K562 (cell line): ENCODE results near the gene DDIT3. TPM values are rescaled to one million over a fixed set of nuclear protein-coding genes. Genes with fewer than 3 reads are reported as not detected.

Experiments
- ATAC-seq: fragments of 200-7000 bp; cut with Tn5 transposase; 3 replicates; pipeline ENCODE4 v1.9.1; 2020; ENCODE audit warnings: moderate library complexity
- BruUV-seq: library from RNA; stranded (reverse); fragments of 400-500 nt; replicated peaks from 2 replicates; lab custom pipeline; 2021; lab: Mats Ljungman, UMichigan
- CTCF ChIA-PET: fragments of 300-600 bp; formaldehyde crosslinking; extraction: SDS; loops from one replicate; lab custom pipeline; 2021; ENCODE audit warnings: low intra/inter-chr PET ratio; lab: Yijun Ruan, JAX
- POLR2A ChIA-PET: fragments of 300-600, 350-650 bp; sonication (Branson Sonifier 250); formaldehyde crosslinking; extraction: SDS; loops from one replicate; lab custom pipeline; 2021; ENCODE audit warnings: antibody characterized with exemption, inconsistent platforms; lab: Yijun Ruan, JAX
- DNase-seq, 4 experiments: peaks; one replicate each; pipeline versions ENCODE4 v3.0.0 to v3.0.0-alpha.2; 2011 to 2018; ENCODE audit warnings: low spot score in 3 of 4, mixed read lengths in 3 of 4; ENCODE audit errors: extremely low read depth in 1 of 4
- FAIRE-seq: peaks from 2 replicates; lab custom pipeline; 2011; peaks lifted over from hg19 to GRCh38; lab: Jason Lieb, UNC
- H2AFZ ChIP-seq: 2 replicates; pipeline ENCODE4 v1.6.0; 2011; ENCODE audit warnings: low read depth, low read length, control low read depth, inconsistent platforms
- H3K27ac ChIP-seq: fragments of 200-600 bp; 3 replicates; pipeline ENCODE4 v1.8.0; 2011; ENCODE audit warnings: low read depth, mild to moderate bottlenecking, control low read depth, inconsistent platforms, low read length, moderate library complexity, mixed read lengths; ENCODE audit errors: extremely low read depth
- H3K27me3 ChIP-seq, 2 experiments: fragments of 300-600 bp in 1 of 2; 2 replicates in 1 of 2; 3 replicates in 1 of 2; pipeline versions ENCODE4 v1.6.0 to v1.8.0; 2011; ENCODE audit warnings: inconsistent platforms in 2 of 2, low read length in 2 of 2, mild to moderate bottlenecking in 1 of 2, mixed read lengths in 1 of 2, moderate library complexity in 1 of 2; ENCODE audit not compliant: control insufficient read depth in 2 of 2, insufficient read depth in 2 of 2
- H3K36me3 ChIP-seq: fragments of 300-600 bp; 3 replicates; pipeline ENCODE4 v1.8.0; 2011; ENCODE audit warnings: mild to moderate bottlenecking, low read length, inconsistent platforms; ENCODE audit not compliant: control insufficient read depth, insufficient read depth
- H3K4me1 ChIP-seq, 2 experiments: fragments of 200-600 bp in 1 of 2; replicated peaks in 1 of 2; 2 replicates in 1 of 2; 3 replicates in 1 of 2; pipeline versions ENCODE4 v1.5.1 to v1.8.0; 2011; ENCODE audit warnings: inconsistent platforms in 2 of 2, low read length in 2 of 2, mild to moderate bottlenecking in 1 of 2, mixed read lengths in 1 of 2, moderate library complexity in 1 of 2; ENCODE audit not compliant: control insufficient read depth in 2 of 2, insufficient read depth in 2 of 2
- H3K4me2 ChIP-seq: 2 replicates; pipeline ENCODE4 v1.6.1; 2011; ENCODE audit warnings: low read length, control low read depth, inconsistent platforms, mixed read lengths; ENCODE audit not compliant: insufficient read depth
- H3K4me3 ChIP-seq: fragments of 200-600 bp; sonication (generic), shearing (Covaris generic); 2 replicates; pipeline ENCODE4 v1.5.1; 2016; ENCODE audit warnings: control low read depth, inconsistent platforms
- H3K79me2 ChIP-seq: fragments of 200-600 bp; 3 replicates; pipeline ENCODE4 v1.8.0; 2011; ENCODE audit warnings: low read length, inconsistent platforms; ENCODE audit not compliant: control insufficient read depth, insufficient read depth
- H3K9ac ChIP-seq, 2 experiments: 2 replicates each; pipeline versions ENCODE4 v1.6.0 to v1.6.1; 2011; ENCODE audit warnings: low read depth in 2 of 2, low read length in 2 of 2, control low read depth in 1 of 2, inconsistent platforms in 1 of 2, mild to moderate bottlenecking in 1 of 2, mixed read lengths in 1 of 2; ENCODE audit not compliant: insufficient read depth in 1 of 2
- H3K9me1 ChIP-seq: one replicate; pipeline ENCODE4 v1.6.0; 2011; ENCODE audit warnings: inconsistent platforms, mild to moderate bottlenecking, low read length, moderate library complexity; ENCODE audit not compliant: control insufficient read depth, insufficient read depth
- H3K9me3 ChIP-seq: replicated peaks from 2 replicates; pipeline ENCODE4 v1.5.1; 2011; ENCODE audit warnings: low read depth, low read length, inconsistent platforms; ENCODE audit not compliant: control insufficient read depth, insufficient read depth
- H4K20me1 ChIP-seq: replicated peaks from 2 replicates; pipeline ENCODE4 v1.6.1; 2011; ENCODE audit warnings: low read length, inconsistent platforms, mixed read lengths; ENCODE audit not compliant: control insufficient read depth, insufficient read depth
- C11orf30 ChIP-seq: fragments of 450-650 bp; IDR thresholded peaks from 2 replicates; pipeline ENCODE4 v1.6.1; 2016; ENCODE audit warnings: low read depth, mild to moderate bottlenecking
- DLX4 ChIP-seq: fragments of 250-450 bp; sonication (Bioruptor Pico); IDR thresholded peaks from 2 replicates; pipeline ENCODE4 v1.6.1; 2021; ENCODE audit warnings: mild to moderate bottlenecking
- HMBOX1 ChIP-seq: sonication (generic); IDR thresholded peaks from 2 replicates; pipeline ENCODE4 v1.6.1; 2016
- MAFF ChIP-seq: IDR thresholded peaks from 2 replicates; pipeline ENCODE4 v1.6.1; 2012; ENCODE audit warnings: low read length, improper control_type of control experiment
- PHB2 ChIP-seq: fragments of 450-650 bp; IDR thresholded peaks from 2 replicates; pipeline ENCODE4 v1.6.1; 2017; ENCODE audit warnings: low read depth
- POLR2A ChIP-seq: fragments of 450-650 bp; conservative IDR thresholded peaks from 2 replicates; pipeline ENCODE4 v1.6.1; 2016
- POLR2AphosphoS2 ChIP-seq: IDR thresholded peaks from 2 replicates; pipeline ENCODE4 v1.6.1; 2012; ENCODE audit warnings: low read length, improper control_type of control experiment
- POLR2AphosphoS5 ChIP-seq: IDR thresholded peaks from 2 replicates; pipeline ENCODE4 v1.6.1; 2011; ENCODE audit warnings: mild to moderate bottlenecking, low read depth, low read length, moderate library complexity; ENCODE audit not compliant: control insufficient read depth, insufficient read depth
- SUPT5H ChIP-seq: fragments of 450-650 bp; IDR thresholded peaks from 2 replicates; pipeline ENCODE4 v1.6.1; 2016
- TAF9B ChIP-seq: fragments of 450-650 bp; IDR thresholded peaks from 2 replicates; pipeline ENCODE4 v1.6.1; 2018; ENCODE audit warnings: mild to moderate bottlenecking; ENCODE audit not compliant: partially characterized antibody
- ZBTB5 ChIP-seq: fragments of 450-650 bp; IDR thresholded peaks from 2 replicates; pipeline ENCODE4 v1.6.1; 2017; ENCODE audit warnings: antibody characterized with exemption
- ZNF253 ChIP-seq: fragments of 250-450 bp; sonication (Bioruptor Pico); conservative IDR thresholded peaks from 2 replicates; pipeline ENCODE4 v1.6.1; 2021; ENCODE audit warnings: mild to moderate bottlenecking
- ZSCAN32 ChIP-seq: fragments of 450-650 bp; formaldehyde crosslinking; IDR thresholded peaks from 2 replicates; pipeline ENCODE4 v1.4.0; 2020; ENCODE audit warnings: mild to moderate bottlenecking, moderate library complexity
- WGBS: fragments of 100-300 bp; shearing (Covaris generic); methylation state at CpG from one replicate; pipeline ENCODE4 v1.1.6; 2016; ENCODE audit warnings: low coverage, mixed read lengths; ENCODE audit not compliant: insufficient coverage; ENCODE audit errors: missing lambda C conversion rate; 5-methylcytosine and 5-hydroxymethylcytosine counted together
- in situ Hi-C: fragments of 300-500 bp; cut with MboI; formaldehyde crosslinking; loops from 4 replicates; pipeline ENCODE4 v1.15.0; 2018; ENCODE audit warnings: inconsistent platforms, mixed read lengths
- intact Hi-C: fragments of 100-400 bp; cut with micrococcal nuclease; formaldehyde crosslinking; loops from 2 replicates; pipeline ENCODE4 v1.14.2; 2022
- polyA plus RNA-seq, 8 experiments: library from polyadenylated mRNA; depleted of rRNA in 4 of 8; stranded (reverse) in 5 of 8; unstranded in 3 of 8; fragments of >200 nt; fragmentation: Nextera tagmentation in 2 of 8; fragmentation: Illumina TruSeq in 1 of 8; extraction: Ambion mirVana in 2 of 8; extraction: Trizol in 1 of 8; gene quantifications; 2 replicates each; pipeline versions ENCODE4 v1.2.1 to v1.2.3, GENCODE V29; 2011 to 2014; ENCODE audit warnings: inconsistent platforms in 1 of 8, missing spikeins in 1 of 8
- total RNA-seq, 7 experiments: library from RNA; depleted of rRNA in 6 of 7; stranded (reverse); fragments of >200 nt in 6 of 7; fragmentation: Illumina TruSeq in 2 of 7; extraction: Trizol in 2 of 7; gene quantifications; 2 replicates each; pipeline versions ENCODE4 v1.2.1 to v1.2.3, GENCODE V29; 2011 to 2021; ENCODE audit warnings: low replicate concordance in 1 of 7

DDIT3 gene
- total and polyA plus RNA-seq, 9 of the 15 experiments (the other 6 are each of a cell fraction or from before 2014, with no cell fraction given): 59.1 to 272 (median 89.9) TPM

- TF ChIP-seq DLX4: no peak
- TF ChIP-seq HMBOX1: no peak
Observed at GRCh38 chr12:57531836-57532235, 11.5 kb upstream of the DDIT3 start (continued).

- peaks cover 0 to 12% of the 10 kb centered on the region in 2 experiments; a peak in 2 of 5 replicates for H3K4me1 ChIP-seq
- H2AFZ ChIP-seq: no peak overlapping the region
- H3K9me1 ChIP-seq: no peaks in the 10 kb centered on the region
- H3K4me2 ChIP-seq: no peak overlapping the region
- intact Hi-C loops: no loop called here
- H3K9me3 ChIP-seq: no peaks in the 10 kb centered on the region
- no peaks in the 10 kb centered on the region for H3K27me3 ChIP-seq
- TF ChIP-seq PHB2 (no peak), SUPT5H (0 out of 2 replicates have a peak, but pooled peaks have one; percentile 22), POLR2AphosphoS5 (peak; percentile 51; the same call in 1 of the 2 replicates), POLR2A (peak; percentile 31), TAF9B (no peak), POLR2AphosphoS2 (peak; percentile 48; the same call in 1 of the 2 replicates), C11orf30 (no peak), ZNF253 (CRISPR knock-in tag) (no peak), ZBTB5 (no peak), MAFF (no peak), ZSCAN32 (CRISPR knock-in tag) (no peak)
- TF ChIP-seq, all 486 proteins: peak for 4
- 82% methylated on average over 5 of the region's 5 CpGs for WGBS
- H3K4me3 ChIP-seq: no peak overlapping the region
- no peak overlapping the region; a peak in 1 of 4 replicates for H3K9ac ChIP-seq
- DNase-seq: no peak
- H4K20me1 ChIP-seq: no peaks in the 10 kb centered on the region
- ChIA-PET POLR2A (interaction anchor here (0.5 to 10.8 kb wide), 6 partner anchors 8 to 206 kb away, joined by 3 to 225 read pairs (median 4); partner anchors contain the start of genes B4GALNT1, DCTN2 and DDIT3), CTCF (interaction anchor here (1.0 kb wide), 1 partner anchor 13 kb away, joined by 3 read pairs; no protein-coding TSS in a partner anchor)
- ATAC-seq: no peak
- H3K36me3 ChIP-seq: peaks cover 93% of the 10 kb centered on the region
- no peak overlapping the region for H3K27ac ChIP-seq
- TSS peak; percentile 57 for BruUV-seq
- no peak for FAIRE-seq
- in situ Hi-C loops: no loop called here
- peaks cover under 1% of the 10 kb centered on the region; the same call in 2 of the 3 replicates for H3K79me2 ChIP-seq
Observed at GRCh38 chr12:57530396-57531142, 10.3 kb upstream of the DDIT3 start.
